HCT116 (cell line): ENCODE results near the gene GRID2. TPM values are rescaled to one million over a fixed set of nuclear protein-coding genes. Genes with fewer than 3 reads are reported as not detected.

Source experiments
- ATAC-seq: fragments of 200-7000 bp; cut with Tn5 transposase; 2 replicates; pipeline ENCODE4 v1.9.1; 2020; ENCODE audit warnings: mild to moderate bottlenecking, moderate library complexity
- BruUV-seq: library from RNA; stranded (reverse); fragments of 400-500 nt; replicated peaks from 2 replicates; lab custom pipeline; 2021; lab: Mats Ljungman, UMichigan
- CTCF ChIA-PET: fragments of 300-600 bp; sonication (Branson Sonifier 250); formaldehyde crosslinking; loops from one replicate; lab custom pipeline; 2021; ENCODE audit warnings: antibody characterized with exemption; lab: Charles Lee
- POLR2A ChIA-PET: fragments of 300-600, 350-600 bp; sonication (Branson Sonifier 250); formaldehyde crosslinking; loops from one replicate; lab custom pipeline; 2021; ENCODE audit warnings: antibody characterized with exemption; lab: Charles Lee
- RAD21 ChIA-PET, 2 experiments: fragments of 300-600 bp; sonication (Branson Sonifier 250); formaldehyde crosslinking; loops; one replicate each; lab custom pipeline; 2023; ENCODE audit warnings: low total read pairs in 2 of 2; ENCODE audit not compliant: uncharacterized antibody in 2 of 2, unreplicated experiment in 2 of 2, low non-redundant PET in 1 of 2; lab: Charles Lee
- DNase-seq: peaks from one replicate; pipeline ENCODE4 v3.0.0-alpha.2; 2010; ENCODE audit warnings: low read depth, low spot score
- H2AFZ ChIP-seq: fragments of 200-600 bp; shearing (Covaris generic), sonication (generic); 2 replicates; pipeline ENCODE4 v1.6.1; 2017; ENCODE audit warnings: low read depth, mixed run types, mixed read lengths, antibody characterized with exemption, low read length; ENCODE audit not compliant: poor library complexity, severe bottlenecking
- H3K27ac ChIP-seq: 2 replicates; pipeline ENCODE4 v1.5.1; 2012; ENCODE audit warnings: low read depth, low read length
- H3K27me3 ChIP-seq: fragments of 200-600 bp; sonication (generic); 2 replicates; pipeline ENCODE4 v1.6.1; 2016; ENCODE audit warnings: mixed run types, low read length, mixed read lengths; ENCODE audit not compliant: insufficient read depth
- H3K36me3 ChIP-seq, 2 experiments: fragments of 200-500 bp in 1 of 2; fragments of 200-600 bp in 1 of 2; sonication (Bioruptor generic) in 1 of 2; sonication (generic) in 1 of 2; 2 replicates each; pipeline versions ENCODE4 v1.5.1 to v1.6.1; 2014 to 2016; ENCODE audit warnings: low read length in 2 of 2, inconsistent platforms in 1 of 2, mixed read lengths in 1 of 2, mixed run types in 1 of 2; ENCODE audit not compliant: insufficient read depth in 2 of 2, control insufficient read depth in 1 of 2
- H3K4me1 ChIP-seq, 2 experiments: fragments of 200-600 bp in 1 of 2; sonication (generic) in 1 of 2; 2 replicates each; pipeline versions ENCODE4 v1.5.1 to v1.6.1; 2012 to 2017; ENCODE audit warnings: low read length in 2 of 2, inconsistent platforms in 1 of 2, mild to moderate bottlenecking in 1 of 2, mixed read lengths in 1 of 2, mixed run types in 1 of 2, moderate library complexity in 1 of 2; ENCODE audit not compliant: insufficient read depth in 2 of 2, control insufficient read depth in 1 of 2
- H3K4me2 ChIP-seq: fragments of 200-600 bp; sonication (generic); 2 replicates; pipeline ENCODE4 v1.6.1; 2017; ENCODE audit warnings: mixed run types, low read length, mixed read lengths
- H3K4me3 ChIP-seq, 2 experiments: fragments of 200-600 bp in 1 of 2; sonication (generic) in 1 of 2; replicated peaks in 1 of 2; 2 replicates each; pipeline ENCODE4 v1.5.1; 2011 to 2016; ENCODE audit warnings: low read length in 2 of 2, control low read depth in 1 of 2, low read depth in 1 of 2, mild to moderate bottlenecking in 1 of 2, mixed read lengths in 1 of 2, mixed run types in 1 of 2
- H3K79me2 ChIP-seq: fragments of 200-600 bp; sonication (generic); 2 replicates; pipeline ENCODE4 v1.6.1; 2017; ENCODE audit warnings: mild to moderate bottlenecking, mixed run types, low read length, moderate library complexity, mixed read lengths; ENCODE audit not compliant: insufficient read depth
- H3K9ac ChIP-seq: fragments of 200-600 bp; sonication (generic); 2 replicates; pipeline ENCODE4 v1.6.1; 2016; ENCODE audit warnings: low read length, mixed read lengths
- H3K9me2 ChIP-seq: fragments of 200-600 bp; sonication (generic), shearing (Covaris generic); 2 replicates; pipeline ENCODE4 v1.6.1; 2017; ENCODE audit warnings: mixed run types, mild to moderate bottlenecking, moderate library complexity; ENCODE audit not compliant: insufficient read depth
- H3K9me3 ChIP-seq, 2 experiments: fragments of 200-500 bp in 1 of 2; fragments of 200-600 bp in 1 of 2; sonication (Bioruptor generic) in 1 of 2; sonication (generic) in 1 of 2; 2 replicates each; pipeline ENCODE4 v1.6.1; 2014 to 2017; ENCODE audit warnings: low read length in 2 of 2, mixed read lengths in 2 of 2, inconsistent platforms in 1 of 2, low read depth in 1 of 2, mild to moderate bottlenecking in 1 of 2, mixed run types in 1 of 2, moderate library complexity in 1 of 2; ENCODE audit not compliant: control insufficient read depth in 1 of 2, insufficient read depth in 1 of 2
- H4K20me1 ChIP-seq: fragments of 200-600 bp; sonication (generic), shearing (Covaris generic); 2 replicates; pipeline ENCODE4 v1.6.1; 2017; ENCODE audit warnings: mixed run types, mild to moderate bottlenecking, moderate library complexity; ENCODE audit not compliant: insufficient read depth
- CBX3 ChIP-seq: IDR thresholded peaks from 2 replicates; pipeline ENCODE4 v1.6.1; 2012; ENCODE audit warnings: low read depth
- ELF1 ChIP-seq: IDR thresholded peaks from 2 replicates; pipeline ENCODE4 v1.6.1; 2012; ENCODE audit warnings: low read depth, borderline replicate concordance
- FOSL1 ChIP-seq: IDR thresholded peaks from 2 replicates; pipeline ENCODE4 v1.6.1; 2012; ENCODE audit warnings: low read depth
- POLR2A ChIP-seq: IDR thresholded peaks from 2 replicates; pipeline ENCODE4 v1.7.0; 2011; ENCODE audit warnings: borderline replicate concordance; ENCODE audit not compliant: insufficient read depth, insufficient read length; ENCODE audit errors: extremely low read depth
- POLR2AphosphoS5 ChIP-seq: IDR thresholded peaks from 2 replicates; pipeline ENCODE4 v1.6.1; 2011; ENCODE audit warnings: mild to moderate bottlenecking, low read depth, low read length, moderate library complexity
- RAD21 ChIP-seq: IDR thresholded peaks from 2 replicates; pipeline ENCODE4 v1.6.1; 2012; ENCODE audit warnings: low read depth, mild to moderate bottlenecking
- SIN3A ChIP-seq: IDR thresholded peaks from 2 replicates; pipeline ENCODE4 v1.6.1; 2012; ENCODE audit warnings: low read depth
- SP1 ChIP-seq: IDR thresholded peaks from 2 replicates; pipeline ENCODE4 v1.6.1; 2012; ENCODE audit warnings: low read depth
- TCF7L2 ChIP-seq: IDR thresholded peaks from 2 replicates; pipeline ENCODE4 v1.7.0; 2011; ENCODE audit warnings: borderline replicate concordance, inconsistent platforms; ENCODE audit not compliant: insufficient read depth, insufficient read length; ENCODE audit errors: extremely low read depth
- ZFX ChIP-seq: fragments of 450-650 bp; IDR thresholded peaks from 2 replicates; pipeline ENCODE4 v1.6.1; 2017
- intact Hi-C: fragments of 100-400 bp; cut with micrococcal nuclease; formaldehyde crosslinking; loops from 2 replicates; pipeline ENCODE4 v1.10.0; 2022
- total RNA-seq: library from RNA; stranded (reverse); gene quantifications from one replicate; pipeline ENCODE4 v1.2.1, GENCODE V29; 2021; ENCODE audit not compliant: unreplicated experiment
- TF ChIP-seq, protein P1 (sequence below): IDR thresholded peaks from 2 replicates; pipeline ENCODE4 v1.6.1; 2012
- TF ChIP-seq, protein P2 (sequence below), 3 experiments: fragments of 200-600 bp in 1 of 3; sonication (generic) in 1 of 3; IDR thresholded peaks in 2 of 3; conservative IDR thresholded peaks in 1 of 3; 2 replicates each; pipeline ENCODE4 v1.5.1; 2012 to 2017; ENCODE audit warnings: low read depth in 2 of 3, low read length in 2 of 3, antibody characterized with exemption in 1 of 3, borderline replicate concordance in 1 of 3, control low read depth in 1 of 3, mild to moderate bottlenecking in 1 of 3, mixed read lengths in 1 of 3, mixed run types in 1 of 3, moderate library complexity in 1 of 3; ENCODE audit not compliant: insufficient read depth in 1 of 3

The GRID2 gene
- total RNA-seq, 1 experiment from 2014 or later = not detected

GRCh38 chr4:93654211-93654610 is 1350.4 kb downstream of the GRID2 start:
- H3K9me2 ChIP-seq = no peaks in the 10 kb centered on the region
- H3K27ac ChIP-seq = no peak overlapping the region
- H4K20me1 ChIP-seq = no peaks in the 10 kb centered on the region
- ChIA-PET RAD21 (no interaction called here), CTCF (no interaction called here), POLR2A (no interaction called here)
- H3K9me3 ChIP-seq = no peaks in the 10 kb centered on the region
- H3K4me1 ChIP-seq = no peaks in the 10 kb centered on the region
- TF ChIP-seq, protein P1, sequence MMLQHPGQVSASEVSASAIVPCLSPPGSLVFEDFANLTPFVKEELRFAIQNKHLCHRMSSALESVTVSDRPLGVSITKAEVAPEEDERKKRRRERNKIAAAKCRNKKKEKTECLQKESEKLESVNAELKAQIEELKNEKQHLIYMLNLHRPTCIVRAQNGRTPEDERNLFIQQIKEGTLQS = no peak
- no peak for TF ChIP-seq CBX3
- TF ChIP-seq FOSL1 = no peak
- no peak for TF ChIP-seq SP1
- TF ChIP-seq POLR2AphosphoS5 = no peak
- no peak for TF ChIP-seq ZFX
- TF ChIP-seq, protein P2, sequence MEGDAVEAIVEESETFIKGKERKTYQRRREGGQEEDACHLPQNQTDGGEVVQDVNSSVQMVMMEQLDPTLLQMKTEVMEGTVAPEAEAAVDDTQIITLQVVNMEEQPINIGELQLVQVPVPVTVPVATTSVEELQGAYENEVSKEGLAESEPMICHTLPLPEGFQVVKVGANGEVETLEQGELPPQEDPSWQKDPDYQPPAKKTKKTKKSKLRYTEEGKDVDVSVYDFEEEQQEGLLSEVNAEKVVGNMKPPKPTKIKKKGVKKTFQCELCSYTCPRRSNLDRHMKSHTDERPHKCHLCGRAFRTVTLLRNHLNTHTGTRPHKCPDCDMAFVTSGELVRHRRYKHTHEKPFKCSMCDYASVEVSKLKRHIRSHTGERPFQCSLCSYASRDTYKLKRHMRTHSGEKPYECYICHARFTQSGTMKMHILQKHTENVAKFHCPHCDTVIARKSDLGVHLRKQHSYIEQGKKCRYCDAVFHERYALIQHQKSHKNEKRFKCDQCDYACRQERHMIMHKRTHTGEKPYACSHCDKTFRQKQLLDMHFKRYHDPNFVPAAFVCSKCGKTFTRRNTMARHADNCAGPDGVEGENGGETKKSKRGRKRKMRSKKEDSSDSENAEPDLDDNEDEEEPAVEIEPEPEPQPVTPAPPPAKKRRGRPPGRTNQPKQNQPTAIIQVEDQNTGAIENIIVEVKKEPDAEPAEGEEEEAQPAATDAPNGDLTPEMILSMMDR (IDR thresholded peaks at IDR 0.05 in 2 of 3, conservative IDR thresholded peaks at IDR 0.05 in 1 of 3; ENCODE audit: borderline replicate concordance in 1 of 3, insufficient read depth in 1 of 3, low read depth in 2 of 3, low read length in 2 of 3) = no peak
- TF ChIP-seq ELF1 = no peak
- no peak for TF ChIP-seq POLR2A
- no peak for TF ChIP-seq TCF7L2
- TF ChIP-seq RAD21 = no peak
- TF ChIP-seq SIN3A = no peak
- no peaks in the 10 kb centered on the region for H3K36me3 ChIP-seq
- no peak overlapping the region for H3K4me2 ChIP-seq
- no peaks in the 10 kb centered on the region for H3K27me3 ChIP-seq
- H3K4me3 ChIP-seq = no peak overlapping the region
- no peak overlapping the region for H2AFZ ChIP-seq
- H3K9ac ChIP-seq = no peak overlapping the region
- intact Hi-C loops = no loop called here
- DNase-seq = no peak
- no peaks in the 10 kb centered on the region for H3K79me2 ChIP-seq
- BruUV-seq = no TSS peak
- ATAC-seq = no peak
